HG03066 (cell line): ENCODE data around the gene RGS9.
"Not testable (repeated sequence)": the region's sequence is repeated elsewhere in the genome, so short reads cannot be mapped to it uniquely, and the experiment has no call there.

ENCODE experiments used
- ATAC-seq: cut with Tn5 transposase; IDR thresholded peaks from one replicate; pipeline ENCODE4 v1.9.1; 2021; ENCODE audit warnings: low read depth; ENCODE audit not compliant: unreplicated experiment

RGS9 gene

DNA sequence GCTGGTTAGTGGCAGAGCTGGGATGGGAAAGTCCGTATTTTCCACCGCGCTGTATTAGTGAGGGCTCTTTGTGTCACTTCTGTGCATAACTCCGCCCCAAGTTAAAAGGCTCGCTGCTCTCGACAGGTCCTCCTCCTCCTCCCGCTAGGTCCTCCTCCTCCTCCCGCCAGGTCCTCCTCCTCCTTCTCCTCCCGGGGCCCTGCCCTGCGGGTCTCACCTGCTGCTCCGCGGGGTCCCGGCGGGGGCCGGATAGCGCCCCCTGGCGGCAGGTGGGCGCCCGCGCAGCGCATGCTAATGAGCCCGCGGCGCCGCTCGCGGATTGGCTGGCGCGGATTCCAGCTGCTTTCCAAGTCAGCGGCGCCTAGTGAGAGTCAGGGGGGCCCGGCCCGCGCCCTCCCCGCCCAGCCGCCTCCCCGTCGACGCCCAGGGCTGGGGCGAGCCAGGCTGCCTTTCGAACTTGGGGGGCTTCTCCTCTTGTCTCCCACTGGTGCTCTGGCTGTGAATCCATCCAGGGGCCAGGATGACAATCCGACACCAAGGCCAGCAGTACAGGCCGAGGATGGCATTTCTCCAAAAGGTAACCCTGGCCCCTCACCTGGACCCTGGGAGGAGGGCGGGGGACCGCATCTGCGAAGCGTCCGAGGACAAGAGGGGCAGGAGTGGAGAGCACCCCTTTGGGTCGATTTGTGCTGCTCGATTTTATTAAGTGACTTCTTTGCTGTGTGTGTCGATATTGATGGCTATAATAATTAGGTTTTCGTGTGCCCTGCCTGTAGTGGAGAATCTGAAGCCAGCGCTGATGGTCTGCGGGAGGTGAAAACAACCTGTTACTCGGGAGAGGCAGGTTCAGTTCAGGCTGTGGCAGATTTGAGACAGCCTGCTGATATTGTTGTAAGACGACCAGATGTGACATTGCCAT, at the start of gene RGS9:
Gene RGS9 (plus strand): TSS at position 350 of the 919 bp plus-strand sequence. CDS start 171 bp downstream, at position 521.
- peak; percentile 88 for ATAC-seq

- ATAC-seq = no peak
Measured at GRCh38 chr17:65088621-65089360, 48.4 kb upstream of the RGS9 start.

- no peak for ATAC-seq
Measured at GRCh38 chr17:65092262-65092661, 44.9 kb upstream of the RGS9 start.

- ATAC-seq = not testable (repeated sequence)
Measured at GRCh38 chr17:65092721-65093356, 44.3 kb upstream of the RGS9 start.

GRCh38 chr17:65093930-65094329, 43.2 kb upstream of the RGS9 start:
- no peak for ATAC-seq

GRCh38 chr17:65095465-65095864, 41.7 kb upstream of the RGS9 start:
- ATAC-seq = no peak

- ATAC-seq = not testable (repeated sequence)
Measured at GRCh38 chr17:65096382-65096781, 40.8 kb upstream of the RGS9 start.

- no peak for ATAC-seq
Measured at GRCh38 chr17:65097110-65097509, 40.1 kb upstream of the RGS9 start.

DNA sequence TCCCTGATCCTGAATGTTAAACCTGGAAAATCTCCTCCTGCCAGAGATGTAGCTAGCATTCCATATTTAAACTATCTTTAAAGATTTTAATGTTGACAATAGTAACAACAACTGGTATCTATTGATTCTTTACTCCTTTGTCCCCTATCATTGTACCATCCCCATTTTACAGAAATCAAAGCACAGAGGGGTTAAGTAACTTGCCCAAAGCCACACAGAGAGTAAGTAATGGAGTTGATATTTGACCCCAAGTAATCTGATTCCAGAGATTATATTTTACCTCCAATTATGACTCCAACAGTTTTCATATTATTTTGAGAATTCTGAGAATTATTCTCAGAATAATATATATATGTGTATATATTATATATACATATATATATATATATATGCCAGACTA, 37.7 kb upstream of the RGS9 start:
- no peak for ATAC-seq

DNA sequence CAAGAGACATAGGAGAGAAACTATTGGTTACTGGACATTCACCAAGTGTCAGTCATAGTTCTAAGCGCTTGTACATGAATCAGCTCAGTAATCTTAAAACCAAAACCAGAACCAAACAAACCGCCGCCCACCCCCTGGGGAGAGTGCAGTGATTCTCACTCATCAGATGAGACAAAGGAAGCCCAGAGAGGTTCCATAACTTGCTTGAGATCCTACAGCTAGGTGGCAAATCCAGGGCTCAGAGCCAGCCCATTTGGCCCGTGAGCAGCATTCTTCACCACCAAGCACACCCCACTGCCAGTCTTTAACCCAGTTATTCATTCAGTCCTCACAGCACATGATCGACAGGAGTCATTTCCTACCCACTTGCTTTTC, 37.2 kb upstream of the RGS9 start:
- ATAC-seq = peak; percentile 83

DNA sequence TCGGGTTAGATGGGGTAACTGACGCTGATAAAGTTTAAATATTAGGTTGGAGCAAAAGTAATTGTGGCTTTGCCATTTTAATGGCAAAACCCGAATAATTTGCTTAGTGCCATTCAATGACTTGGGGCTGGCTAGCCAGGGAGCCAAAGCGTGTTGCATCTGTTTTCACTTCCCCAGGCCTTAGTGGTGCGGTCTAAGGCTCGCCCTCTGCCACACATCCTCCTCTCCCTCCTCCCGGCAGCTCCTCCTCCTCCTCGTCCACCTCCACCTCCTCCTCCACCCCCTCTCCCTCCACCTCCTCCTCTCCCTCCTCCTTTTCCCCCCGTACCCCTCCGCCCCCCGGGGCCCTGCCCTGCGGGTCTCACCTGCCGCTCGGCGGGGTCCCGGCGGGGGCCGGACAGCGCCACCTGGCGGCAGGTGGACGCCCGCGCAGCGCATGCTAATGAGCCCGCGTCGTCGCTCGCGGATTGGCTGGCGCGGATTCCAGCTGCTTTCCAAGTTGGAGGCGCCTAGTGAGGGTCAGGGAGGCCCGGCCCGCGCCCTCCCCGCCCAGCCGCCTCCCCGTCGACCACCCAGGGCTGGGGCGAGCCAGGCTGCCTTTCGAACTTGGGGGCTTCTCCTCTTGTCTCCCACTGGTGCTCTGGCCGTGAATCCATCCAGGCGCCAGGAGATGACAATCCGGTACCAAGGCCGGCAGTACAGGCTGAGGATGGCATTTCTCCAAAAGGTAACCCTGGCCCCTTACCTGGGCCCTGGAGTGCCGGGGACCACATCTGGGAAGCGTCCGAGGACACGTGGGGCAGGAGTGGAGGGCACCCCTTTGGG, 36.6 kb upstream of the RGS9 start:
- ATAC-seq = peak; percentile 76

- ATAC-seq = no peak
Measured at GRCh38 chr17:65101371-65101770, 35.8 kb upstream of the RGS9 start.

GRCh38 chr17:65102235-65102634, 34.9 kb upstream of the RGS9 start:
- ATAC-seq = no peak

DNA sequence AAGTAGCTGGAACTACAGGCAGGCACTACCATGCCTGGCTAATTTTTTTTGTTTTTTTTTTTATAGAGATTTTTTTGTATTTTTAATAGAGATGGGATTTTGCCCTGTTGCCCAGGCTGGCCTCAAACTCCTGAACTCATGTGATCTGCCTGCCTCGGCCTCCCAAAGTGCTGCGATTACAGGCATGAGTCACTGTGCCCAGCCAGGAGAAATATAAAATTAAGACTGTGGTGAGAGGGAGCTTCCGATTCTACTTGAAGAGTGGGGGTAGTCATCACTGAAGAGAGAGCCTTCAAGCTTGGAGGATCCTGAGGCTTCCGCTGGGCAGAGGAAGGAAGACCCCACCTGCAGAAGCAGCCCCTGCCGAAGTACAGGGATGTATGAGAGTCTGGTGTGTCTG, 34.4 kb upstream of the RGS9 start:
- ATAC-seq = no peak

- no peak for ATAC-seq
Measured at GRCh38 chr17:65103431-65103830, 33.7 kb upstream of the RGS9 start.

DNA sequence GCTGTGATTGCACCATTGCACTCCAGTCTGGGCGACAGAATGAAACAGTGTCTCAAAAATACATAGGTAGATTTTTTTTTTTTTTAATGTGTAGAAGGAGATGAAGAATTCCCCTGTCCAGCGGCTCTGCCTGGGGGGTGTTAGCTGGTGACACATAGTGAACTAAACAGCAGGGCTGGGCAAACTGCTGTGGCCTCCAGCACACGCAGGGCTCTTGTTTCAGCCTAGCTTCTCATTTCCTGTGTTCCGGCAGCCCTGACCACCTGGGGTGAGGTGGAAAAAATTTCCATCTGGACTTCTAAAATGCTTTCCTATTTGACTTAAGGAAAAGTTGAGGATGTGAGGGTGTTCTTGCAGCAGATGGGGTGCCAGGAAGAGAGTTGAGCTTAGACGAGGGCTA, 33.3 kb upstream of the RGS9 start:
- no peak for ATAC-seq

DNA sequence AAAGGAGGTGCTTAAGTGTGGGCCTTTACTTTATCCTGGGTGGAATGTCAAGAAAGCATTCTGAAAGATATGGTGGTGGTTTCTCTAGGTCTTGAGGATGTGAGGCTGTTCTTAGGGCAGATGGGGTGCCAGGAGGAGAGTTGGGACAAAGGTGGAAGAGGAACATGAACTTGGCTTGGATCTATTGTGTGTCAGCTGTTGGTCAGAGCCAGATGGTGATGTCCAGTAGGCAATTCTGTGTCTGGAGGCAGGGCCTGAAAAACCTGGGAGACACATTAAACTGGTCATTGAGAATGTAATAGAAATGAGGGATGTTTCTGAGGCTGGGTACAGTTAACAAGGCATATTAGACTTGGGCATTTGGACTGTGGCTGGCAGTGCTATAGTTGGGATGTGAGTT, 32.6 kb upstream of the RGS9 start:
- no peak for ATAC-seq

DNA sequence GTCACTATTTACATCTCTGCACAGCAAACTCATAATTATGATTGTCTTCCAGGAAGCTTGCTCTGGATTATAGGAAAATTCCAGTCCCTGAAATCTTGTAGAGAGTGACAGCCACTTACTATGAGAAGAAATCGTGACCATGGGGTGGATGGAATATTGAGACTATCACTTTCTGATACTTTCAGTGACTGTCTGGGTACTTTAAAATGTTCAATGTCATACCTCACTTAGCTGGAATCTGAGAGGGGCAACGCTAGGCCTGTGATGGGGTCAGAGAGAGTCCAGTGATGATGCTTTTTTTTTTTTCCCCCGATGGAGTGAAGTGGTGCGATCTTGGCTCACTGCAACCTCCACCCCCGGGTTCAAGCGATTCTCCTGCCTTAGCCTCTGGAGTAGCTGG, 32.2 kb upstream of the RGS9 start:
- no peak for ATAC-seq

DNA sequence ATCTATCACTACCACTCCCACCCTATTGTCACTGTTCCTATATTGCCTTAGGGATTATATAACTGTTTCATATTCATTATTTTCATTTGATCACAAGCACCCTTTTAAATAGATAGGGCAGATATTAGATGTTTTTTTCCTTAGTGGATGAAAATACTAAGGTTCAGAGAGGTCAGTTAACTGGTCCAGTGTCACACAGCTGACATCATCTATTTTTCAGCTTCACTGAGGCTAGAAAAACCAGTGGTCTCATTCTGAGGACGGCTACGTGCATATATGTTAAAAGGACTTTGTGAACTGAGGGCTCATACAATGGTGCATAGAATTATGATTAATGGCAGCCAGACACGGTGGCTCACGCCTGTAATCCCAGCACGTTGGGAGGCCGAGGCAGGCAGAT, 29.0 kb upstream of the RGS9 start:
- no peak for ATAC-seq

DNA sequence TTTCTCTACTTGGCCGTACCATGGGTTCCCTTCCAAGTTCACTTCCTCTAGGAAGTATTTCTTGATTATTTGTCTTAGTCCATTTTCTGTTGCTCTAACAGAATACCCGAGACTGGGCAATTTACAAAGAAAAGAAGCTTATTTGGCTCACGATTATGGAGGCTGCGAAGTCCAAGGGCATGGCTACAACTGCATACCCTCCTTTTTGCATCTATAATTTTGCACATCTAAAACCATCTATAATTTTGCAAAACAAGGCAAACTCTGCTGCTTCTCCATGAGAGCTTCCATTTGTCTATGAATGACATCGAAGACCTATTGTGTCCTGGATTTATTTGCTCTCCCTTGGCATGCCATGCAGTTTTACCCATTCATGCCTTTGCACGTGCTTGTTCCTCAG, 27.6 kb upstream of the RGS9 start:
- no peak for ATAC-seq
